PC-9 (cell line): ENCODE measurements around the gene CPT1B. TPM values are rescaled to one million over a fixed set of nuclear protein-coding genes. Genes with fewer than 3 reads are reported as not detected.

Experiments used
- BruUV-seq: library from RNA; stranded (reverse); fragments of 400-500 nt; replicated peaks from 2 replicates; lab custom pipeline; 2021; lab: Mats Ljungman, UMichigan
- CTCF ChIA-PET: fragments of 300-600 bp; sonication (Branson Sonifier 250); formaldehyde crosslinking; loops from one replicate; lab custom pipeline; 2022; ENCODE audit warnings: antibody characterized with exemption; lab: Charles Lee
- POLR2A ChIA-PET: fragments of 300-600 bp; sonication (Branson Sonifier 250); formaldehyde crosslinking; loops from one replicate; lab custom pipeline; 2022; ENCODE audit warnings: antibody characterized with exemption; ENCODE audit not compliant: unreplicated experiment; lab: Charles Lee
- DNase-seq, 2 experiments: peaks; one replicate each; pipeline versions ENCODE4 v3.0.0 to v3.0.0-alpha.2; 2015 to 2022; ENCODE audit warnings: mixed read lengths in 1 of 2
- H2AFZ ChIP-seq: fragments of 200-600 bp; sonication (generic); 2 replicates; pipeline ENCODE4 v1.8.1; 2017; ENCODE audit warnings: antibody characterized with exemption
- H3F3A ChIP-seq: fragments of 200-600 bp; sonication (generic); 2 replicates; pipeline ENCODE4 v1.8.1; 2017; ENCODE audit warnings: antibody characterized with exemption, mild to moderate bottlenecking, low read depth; ENCODE audit not compliant: insufficient read depth
- H3K27ac ChIP-seq: fragments of 200-600 bp; sonication (generic); 2 replicates; pipeline ENCODE4 v1.6.1; 2016; ENCODE audit warnings: mixed run types
- H3K27me3 ChIP-seq: fragments of 200-600 bp; sonication (generic); 2 replicates; pipeline ENCODE4 v1.6.1; 2016; ENCODE audit warnings: low read depth, mixed run types; ENCODE audit not compliant: insufficient read depth
- H3K36me3 ChIP-seq: fragments of 200-600 bp; sonication (generic); 2 replicates; pipeline ENCODE4 v1.6.1; 2016; ENCODE audit warnings: low read depth, mixed run types
- H3K4me1 ChIP-seq: fragments of 200-600 bp; sonication (generic); replicated peaks from 2 replicates; pipeline ENCODE4 v1.6.1; 2016; ENCODE audit warnings: mixed run types; ENCODE audit not compliant: insufficient read depth
- H3K4me2 ChIP-seq: fragments of 200-600 bp; sonication (generic); 2 replicates; pipeline ENCODE4 v1.6.1; 2017; ENCODE audit warnings: mixed run types
- H3K4me3 ChIP-seq: fragments of 200-600 bp; sonication (generic); 2 replicates; pipeline ENCODE4 v1.6.1; 2016; ENCODE audit warnings: mixed run types
- H3K79me2 ChIP-seq: fragments of 200-600 bp; sonication (generic); 2 replicates; pipeline ENCODE4 v1.6.1; 2017; ENCODE audit warnings: low read depth, mixed run types
- H3K9me2 ChIP-seq: fragments of 200-600 bp; sonication (generic); 2 replicates; pipeline ENCODE4 v1.8.1; 2017; ENCODE audit warnings: mild to moderate bottlenecking; ENCODE audit not compliant: insufficient read depth
- H3K9me3 ChIP-seq: fragments of 200-600 bp; sonication (generic); 2 replicates; pipeline ENCODE4 v1.8.1; 2016; ENCODE audit warnings: low read depth; ENCODE audit not compliant: insufficient read depth
- H4K20me1 ChIP-seq: fragments of 200-600 bp; sonication (generic); 2 replicates; pipeline ENCODE4 v1.8.1; 2017; ENCODE audit not compliant: insufficient read depth
- CTCF ChIP-seq: fragments of 200-600 bp; sonication (generic); conservative IDR thresholded peaks from 2 replicates; pipeline ENCODE4 v1.6.1; 2017; ENCODE audit warnings: mixed run types, antibody characterized with exemption, mild to moderate bottlenecking, moderate library complexity
- EZH2 ChIP-seq: fragments of 200-600 bp; sonication (generic); IDR thresholded peaks from 2 replicates; pipeline ENCODE4 v1.8.0; 2017; ENCODE audit warnings: antibody characterized with exemption, low read depth
- intact Hi-C: fragments of 100-400 bp; cut with micrococcal nuclease; formaldehyde crosslinking; loops from one replicate; pipeline ENCODE4 v1.10.0; 2022; ENCODE audit not compliant: unreplicated experiment
- total RNA-seq: library from RNA; stranded (reverse); gene quantifications from 2 replicates; pipeline ENCODE4 v1.2.3, GENCODE V29; 2021

Gene CPT1B
- total RNA-seq, 1 experiment from 2014 or later = 66.2 TPM

GRCh38 chr22:50575426-50575941, 2.7 kb downstream of the CPT1B start:
- H3K4me2 ChIP-seq = no peak overlapping the region
- H3K9me2 ChIP-seq = no peaks in the 10 kb centered on the region
- no peak overlapping the region for H3K4me3 ChIP-seq
- no TSS peak for BruUV-seq
- H3K36me3 ChIP-seq = peaks cover 20% of the 10 kb centered on the region; the same call in 1 of the 2 replicates
- DNase-seq = no peak
- ChIA-PET CTCF (no interaction called here), POLR2A (no interaction called here)
- H3K27ac ChIP-seq = no peak overlapping the region
- TF ChIP-seq EZH2 = no peak
- TF ChIP-seq CTCF = no peak
- peaks cover 6% of the 10 kb centered on the region; the same call in 1 of the 2 replicates for H3K79me2 ChIP-seq
- no peaks in the 10 kb centered on the region for H4K20me1 ChIP-seq
- no peaks in the 10 kb centered on the region for H3K27me3 ChIP-seq
- no peak overlapping the region for H2AFZ ChIP-seq
- intact Hi-C loops = no loop called here
- H3K4me1 ChIP-seq = no peaks in the 10 kb centered on the region
- H3K9me3 ChIP-seq = no peaks in the 10 kb centered on the region
- peaks cover 10% of the 10 kb centered on the region; the same call in 1 of the 2 replicates for H3F3A ChIP-seq

- Histone ChIP-seq H3K9me3 (no peaks in the 10 kb centered on the region), H2AFZ (no peak overlapping the region), H3K9me2 (no peaks in the 10 kb centered on the region), H3K79me2 (no peaks in the 10 kb centered on the region), H3K27me3 (no peaks in the 10 kb centered on the region), H3K4me1 (no peaks in the 10 kb centered on the region), H3F3A (peaks cover under 1% of the 10 kb centered on the region; the same call in 1 of the 2 replicates), H3K4me3 (no peak overlapping the region), H3K27ac (no peak overlapping the region), H3K4me2 (no peak overlapping the region), H4K20me1 (no peaks in the 10 kb centered on the region), H3K36me3 (peaks cover 21% of the 10 kb centered on the region; the same call in 1 of the 2 replicates)
- POLR2A ChIA-PET = no interaction called here
- BruUV-seq = no TSS peak
- no peak for TF ChIP-seq EZH2
- no peak for TF ChIP-seq CTCF
- intact Hi-C loops = no loop called here
- DNase-seq = no peak
- CTCF ChIA-PET = no interaction called here
Observed at GRCh38 chr22:50574383-50574755, 3.9 kb downstream of the CPT1B start.

GRCh38 chr22:50573491-50574382, 4.5 kb downstream of the CPT1B start:
- Histone ChIP-seq H3K4me1 (no peaks in the 10 kb centered on the region), H3K27me3 (no peaks in the 10 kb centered on the region), H3K4me3 (no peak overlapping the region), H3K4me2 (no peak overlapping the region), H3K36me3 (peaks cover 26% of the 10 kb centered on the region; the same call in 1 of the 2 replicates), H4K20me1 (no peaks in the 10 kb centered on the region), H3K79me2 (no peaks in the 10 kb centered on the region), H2AFZ (no peak overlapping the region), H3K27ac (no peak overlapping the region), H3K9me3 (no peaks in the 10 kb centered on the region), H3F3A (no peaks in the 10 kb centered on the region; the same call in 1 of the 2 replicates), H3K9me2 (no peaks in the 10 kb centered on the region)
- no TSS peak for BruUV-seq
- intact Hi-C loops = no loop called here
- no peak for TF ChIP-seq EZH2
- TF ChIP-seq CTCF = no peak
- POLR2A ChIA-PET = no interaction called here
- DNase-seq = no peak
- CTCF ChIA-PET = no interaction called here
